ENCODE results near the gene MAGI1.

MAGI1 gene

DNA sequence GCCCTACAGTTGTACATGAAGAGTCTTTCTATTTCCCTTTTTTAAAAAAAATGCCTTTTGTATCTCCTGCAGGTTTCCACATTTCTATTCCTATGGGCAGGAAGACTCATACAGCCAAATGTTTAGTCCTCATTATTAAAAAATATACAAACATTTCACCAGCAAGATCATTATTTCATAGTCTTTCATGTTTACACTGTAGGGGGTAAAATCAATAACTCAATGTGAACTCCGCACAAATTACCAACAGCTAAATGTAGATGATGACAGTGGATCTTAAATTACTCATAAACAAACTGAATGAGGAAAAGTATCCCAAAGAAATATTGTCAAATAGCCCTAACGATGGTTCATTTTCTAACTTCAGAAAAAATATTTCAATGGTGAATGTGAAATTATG lies 99.5 kb downstream of the MAGI1 start:
- DNase-seq, result no peak

GRCh38 chr3:65938676-65939075 lies 100.0 kb downstream of the MAGI1 start:
- DNase-seq, result peak; percentile 14

- no peak for DNase-seq
Observed at GRCh38 chr3:65938147-65938546, 100.6 kb downstream of the MAGI1 start.

GRCh38 chr3:65936908-65937638 lies 101.6 kb downstream of the MAGI1 start:
- peak; percentile 38 for DNase-seq

DNA sequence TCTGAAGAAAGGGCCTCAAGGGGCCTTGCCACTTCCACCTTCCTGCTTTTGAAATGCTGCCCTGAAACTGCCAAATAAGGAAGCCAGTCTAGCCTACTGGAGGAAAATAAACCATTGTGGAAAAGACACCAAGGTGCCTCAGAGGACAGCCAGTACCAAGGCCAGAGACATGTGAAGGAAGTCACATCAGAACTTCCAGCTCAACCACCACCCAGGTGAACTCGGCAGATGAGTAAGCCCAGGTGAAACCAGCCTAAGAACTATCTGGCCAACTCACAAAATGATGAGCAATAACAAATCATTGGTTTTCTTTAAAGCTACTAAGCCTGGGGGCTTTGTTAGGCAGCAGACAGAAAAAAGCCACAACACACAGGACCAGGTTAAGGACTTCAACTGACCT lies 103.0 kb downstream of the MAGI1 start:
- no peak for DNase-seq

DNA sequence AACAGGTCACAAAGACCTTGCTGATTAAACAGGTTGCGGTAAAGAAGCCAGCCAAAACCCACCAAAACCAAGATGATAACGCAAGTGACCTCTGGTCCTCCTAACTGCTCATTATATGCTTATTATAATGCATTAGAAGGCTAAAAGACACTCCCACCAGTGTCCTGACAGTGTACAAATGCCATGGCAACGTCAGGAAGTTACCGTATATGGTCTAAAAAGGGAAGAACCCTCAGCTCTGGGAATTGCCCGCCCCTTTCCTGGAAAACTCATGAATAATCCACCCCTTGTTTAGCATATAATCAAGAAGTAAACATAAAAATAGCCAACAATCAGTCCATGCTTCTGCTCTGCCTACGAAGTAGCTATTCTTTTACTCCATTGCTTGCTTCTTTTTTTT lies 108.1 kb downstream of the MAGI1 start:
- no peak for DNase-seq

DNA sequence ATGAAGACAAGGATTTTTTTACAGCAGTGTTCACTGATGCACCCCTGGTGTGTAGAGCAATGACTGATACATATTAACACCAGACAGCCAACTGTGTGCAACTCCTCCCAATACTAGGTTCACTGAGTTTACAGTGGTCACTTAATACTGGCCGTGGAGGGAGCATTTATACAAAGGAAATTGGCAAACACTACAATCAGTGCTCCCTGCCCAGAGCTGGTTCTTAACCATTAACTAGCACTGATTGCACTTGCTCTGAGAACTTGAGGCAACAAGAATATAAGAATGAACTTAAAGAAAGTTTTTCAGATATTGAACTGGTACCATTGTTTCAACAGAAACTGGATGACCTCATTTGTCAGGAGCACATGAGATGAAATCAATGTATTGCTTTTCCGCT lies 110.6 kb downstream of the MAGI1 start:
- peak; percentile 59 for DNase-seq

DNA sequence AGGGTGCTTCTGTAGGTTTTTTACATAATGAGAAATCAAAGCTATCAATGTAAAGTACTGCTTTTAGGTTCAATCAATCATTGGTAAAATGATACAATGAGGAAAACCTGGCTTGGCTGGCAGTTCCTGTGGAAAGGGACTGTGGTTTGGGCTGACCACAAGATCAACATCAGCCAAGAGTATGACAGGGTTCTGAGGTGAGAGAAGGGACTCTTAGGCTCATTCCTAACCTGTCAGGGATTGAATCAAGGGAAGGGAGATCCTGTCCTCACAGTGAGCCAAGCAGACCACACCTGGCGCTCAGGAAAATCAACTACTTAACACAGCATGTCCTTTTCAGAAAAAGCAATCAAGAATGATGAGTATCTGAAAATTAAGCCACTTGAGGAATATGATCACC lies 111.1 kb downstream of the MAGI1 start:
- no peak for DNase-seq

GRCh38 chr3:65925254-65925954 lies 113.3 kb downstream of the MAGI1 start:
- DNase-seq, result no peak

DNA sequence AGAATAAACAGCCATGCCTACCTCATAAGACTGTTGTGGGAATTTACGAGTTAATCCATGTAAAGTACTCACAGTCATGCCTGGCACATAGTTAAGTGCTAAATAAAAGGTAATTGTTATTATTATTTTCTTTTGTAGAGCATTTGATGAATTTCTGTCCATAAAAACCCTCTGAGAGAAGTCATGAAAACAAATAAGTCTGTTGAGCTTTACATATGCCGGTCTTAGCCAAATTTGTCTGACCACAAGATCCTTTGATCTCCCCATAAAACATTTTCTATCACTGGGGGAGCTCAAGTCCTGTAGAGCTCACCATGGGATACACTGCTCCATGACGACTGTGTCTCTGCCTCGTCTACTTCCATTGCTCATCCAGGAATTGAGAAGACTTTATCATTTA lies 114.0 kb downstream of the MAGI1 start:
- DNase-seq, result no peak

DNA sequence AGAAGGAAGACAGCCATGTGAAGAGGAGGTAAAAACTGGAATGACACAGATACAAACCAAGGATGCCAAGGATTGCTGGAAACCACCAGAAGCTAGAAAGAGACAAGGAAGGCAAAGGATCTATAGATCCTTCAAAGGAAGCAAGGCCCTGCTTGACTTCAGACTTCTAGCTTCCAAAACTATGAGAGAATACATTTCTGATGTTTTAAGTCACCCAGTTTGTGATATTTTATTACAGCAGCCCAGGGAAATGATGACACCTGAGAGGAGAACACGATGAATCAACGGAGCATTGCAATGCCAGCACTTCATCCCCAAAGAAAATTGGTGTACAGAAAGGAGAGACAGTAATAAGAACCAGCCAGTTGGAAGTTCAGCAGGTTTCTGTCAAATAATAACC lies 116.3 kb downstream of the MAGI1 start:
- no peak for DNase-seq

- no peak for DNase-seq
Observed at GRCh38 chr3:65919826-65920225, 118.9 kb downstream of the MAGI1 start.

- no peak for DNase-seq
Observed at GRCh38 chr3:65915477-65915876, 123.2 kb downstream of the MAGI1 start.

- no peak for DNase-seq
Observed at GRCh38 chr3:65914740-65915367, 123.9 kb downstream of the MAGI1 start.

DNA sequence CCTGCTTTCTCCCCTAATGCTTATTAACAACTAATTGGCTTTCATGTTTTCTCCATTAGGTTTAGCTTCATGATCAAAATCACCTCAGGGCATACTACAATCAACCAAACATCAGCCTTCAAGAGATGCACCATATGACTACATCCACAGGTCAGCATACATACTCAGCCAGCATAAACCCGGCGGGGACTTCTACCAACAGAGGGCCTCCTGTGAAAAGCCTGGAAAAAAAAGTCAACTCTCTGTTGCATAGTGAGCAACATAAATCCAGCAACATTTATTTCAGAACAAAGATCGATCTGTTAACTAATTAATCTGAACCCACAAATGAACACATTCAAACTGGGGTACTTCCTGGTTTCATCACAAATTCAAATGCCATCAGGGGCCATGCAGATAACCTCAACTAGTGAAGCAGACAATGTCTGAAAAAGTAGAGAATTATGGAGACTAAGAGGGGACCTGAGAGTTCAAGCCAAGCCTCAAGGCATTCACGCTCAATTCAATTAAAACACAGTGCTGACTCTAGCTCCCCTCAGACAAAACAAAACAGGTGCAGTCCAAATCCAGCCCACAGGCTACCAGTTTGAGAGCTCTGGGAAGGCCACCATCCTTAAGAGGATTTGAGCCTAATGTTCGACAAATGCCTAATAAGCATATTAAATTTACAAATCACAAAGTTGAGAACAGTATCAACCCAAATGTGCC lies 124.5 kb downstream of the MAGI1 start:
- peak; percentile 35 for DNase-seq

DNA sequence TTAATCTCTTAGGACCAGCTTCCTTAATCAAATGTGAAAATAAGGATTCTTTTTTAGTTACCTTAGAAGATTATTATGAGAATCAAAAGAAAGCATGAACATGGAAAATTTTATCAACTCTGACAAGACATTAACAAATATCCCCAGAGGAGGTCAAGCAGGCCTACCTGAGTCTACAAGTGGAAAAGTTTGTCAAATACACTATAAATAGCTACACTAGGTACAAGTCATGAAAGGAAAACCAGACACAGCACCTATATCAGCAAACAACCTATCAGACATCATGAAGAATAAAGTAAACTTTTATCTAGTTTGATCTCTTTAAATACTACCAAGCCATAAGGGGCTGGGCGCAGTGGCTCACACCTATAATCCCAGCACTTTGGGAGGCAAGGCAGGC lies 126.1 kb downstream of the MAGI1 start:
- DNase-seq, result no peak

DNA sequence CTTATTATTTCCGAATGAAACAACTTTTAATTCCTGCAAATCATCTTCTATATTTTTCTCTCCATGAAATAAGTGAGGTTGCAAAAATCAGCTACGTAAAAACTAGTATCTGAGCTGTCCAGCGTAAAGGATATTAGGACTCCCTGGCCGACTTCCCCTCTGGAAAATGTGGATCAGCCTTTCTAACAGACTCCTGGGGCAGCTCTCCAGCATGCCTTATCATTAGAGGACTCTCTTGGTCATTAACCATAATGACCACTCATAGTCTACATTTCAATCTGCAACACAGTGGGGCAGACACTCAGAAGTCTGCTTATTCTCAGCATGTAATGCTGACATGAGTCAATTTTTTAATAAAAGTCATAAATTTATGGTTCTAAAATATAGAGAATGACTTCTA lies 130.1 kb downstream of the MAGI1 start:
- no peak for DNase-seq

GRCh38 chr3:65907232-65908130 lies 131.2 kb downstream of the MAGI1 start:
- no peak for DNase-seq

- DNase-seq, result no peak
Observed at GRCh38 chr3:65905771-65906170, 132.9 kb downstream of the MAGI1 start.

DNA sequence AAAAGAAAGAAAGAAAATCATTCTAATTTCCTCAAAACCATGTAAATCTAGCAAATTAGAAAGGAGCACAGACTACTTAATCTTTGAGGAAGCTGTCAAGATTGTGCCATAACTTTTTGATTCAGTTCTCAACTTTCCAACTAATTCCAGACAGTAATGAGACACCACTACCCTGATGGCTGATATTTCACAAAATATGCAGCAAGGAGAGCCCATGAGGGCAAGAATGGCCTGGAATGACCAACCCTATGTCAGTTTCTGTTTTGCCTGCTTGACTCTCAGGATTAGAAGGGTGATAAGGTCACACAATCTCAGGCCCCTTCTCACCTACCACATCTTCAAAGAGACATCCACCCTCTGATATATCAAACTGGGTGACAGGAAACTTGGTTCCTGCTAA lies 134.7 kb downstream of the MAGI1 start:
- DNase-seq, result no peak

DNA sequence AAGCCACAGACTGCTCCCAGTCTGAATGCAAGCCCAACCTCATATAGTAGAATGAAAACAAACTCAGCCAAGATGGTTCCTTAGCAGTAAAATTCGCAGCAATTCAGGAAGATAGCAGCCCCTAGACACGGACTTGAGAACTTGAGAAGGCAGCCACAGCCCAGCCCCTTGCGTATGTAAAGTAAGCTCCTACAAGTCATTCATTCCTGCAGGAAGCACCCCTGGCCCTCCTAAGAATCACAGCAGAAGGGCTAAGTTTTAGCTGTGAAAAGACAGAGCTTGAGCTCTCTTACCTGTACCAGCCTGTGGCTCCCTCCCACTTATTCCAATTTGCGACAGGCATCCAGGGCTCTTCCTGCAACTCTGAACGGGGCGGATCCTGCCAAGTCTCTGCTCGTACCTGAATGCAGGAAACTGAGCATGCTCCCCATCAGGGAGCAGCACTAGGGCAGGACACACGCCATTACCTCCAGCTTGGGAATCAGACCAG lies 136.4 kb downstream of the MAGI1 start:
- no peak for DNase-seq

- no peak for DNase-seq
Observed at GRCh38 chr3:65901226-65901625, 137.5 kb downstream of the MAGI1 start.

Data from retina (tissue), 1 donor.